ENCODE measurements around the gene DDX41. TPM values are rescaled to one million over a fixed set of nuclear protein-coding genes. Genes with fewer than 3 reads are reported as not detected.

Gene DDX41
- total RNA-seq, 1 experiment from 2014 or later = 135 TPM

- H3K27me3 Mint-ChIP-seq (ENCODE audit: insufficient read depth, unreplicated experiment) = no peaks in the 10 kb centered on the region
These were observed 21.3 kb downstream of the DDX41 start for GRCh38 chr5:177495243-177496060.

GRCh38 chr5:177494346-177495195 is 22.2 kb downstream of the DDX41 start:
- ChIA-PET POLR2A (interaction anchor here (0.5 to 3.9 kb wide), 7 partner anchors 15 to 193 kb away, joined by 3 to 15 read pairs (median 4); no protein-coding TSS in a partner anchor), CTCF (interaction anchor here (1.1 to 8.6 kb wide), 9 partner anchors 9 to 126 kb away, joined by 3 to 65 read pairs (median 12); no protein-coding TSS in a partner anchor)
- intact Hi-C loops (cut with micrococcal nuclease) = no loop called here
- Mint-ChIP-seq H3K4me3 (ENCODE audit: unreplicated experiment) (no peak overlapping the region), H3K27ac (ENCODE audit: low read depth, unreplicated experiment) (peak overlapping the region; percentile 70), H3K9me3 (ENCODE audit: unreplicated experiment) (no peaks in the 10 kb centered on the region), H3K36me3 (ENCODE audit: insufficient read depth, unreplicated experiment) (peaks cover 21% of the 10 kb centered on the region), H3K27me3 (ENCODE audit: insufficient read depth, unreplicated experiment) (no peaks in the 10 kb centered on the region), H3K4me1 (ENCODE audit: insufficient read depth, unreplicated experiment) (peaks cover 49% of the 10 kb centered on the region)
- TF ChIP-seq CTCF (IDR thresholded peaks at IDR 0.05; ENCODE audit: unreplicated experiment) = peak; percentile 22
- peak; percentile 82 for DNase-seq (ENCODE audit: unreplicated experiment)
- BruUV-seq (replicated peaks) = no TSS peak

More at GRCh38 chr5:177495243-177496060, 21.3 kb downstream of the DDX41 start:
- peaks cover 50% of the 10 kb centered on the region for H3K4me1 Mint-ChIP-seq (ENCODE audit: insufficient read depth, unreplicated experiment)
- no peak for TF ChIP-seq CTCF (IDR thresholded peaks at IDR 0.05; ENCODE audit: unreplicated experiment)
- intact Hi-C loops (cut with micrococcal nuclease) = loop anchor here (2.0 kb wide), 2 partner anchors 17 to 51 kb away; no protein-coding TSS in a partner anchor
- POLR2A ChIA-PET = interaction anchor here (0.5 to 3.9 kb wide), 13 partner anchors 16 to 194 kb away, joined by 3 to 24 read pairs (median 5); partner anchors contain the start of gene GRK6
- peak overlapping the region; percentile 70 for H3K27ac Mint-ChIP-seq (ENCODE audit: low read depth, unreplicated experiment)
- H3K36me3 Mint-ChIP-seq (ENCODE audit: insufficient read depth, unreplicated experiment) = peaks cover 12% of the 10 kb centered on the region
- no TSS peak for BruUV-seq (replicated peaks)
- DNase-seq (ENCODE audit: unreplicated experiment) = no peak
- no peaks in the 10 kb centered on the region for H3K9me3 Mint-ChIP-seq (ENCODE audit: unreplicated experiment)
- H3K4me3 Mint-ChIP-seq (ENCODE audit: unreplicated experiment) = peak overlapping the region; percentile 74
- CTCF ChIA-PET = interaction anchor here (0.9 to 8.6 kb wide), 11 partner anchors 10 to 126 kb away, joined by 3 to 65 read pairs (median 9); no protein-coding TSS in a partner anchor

GRCh38 chr5:177493795-177494345 is 22.9 kb downstream of the DDX41 start:
- DNase-seq (ENCODE audit: unreplicated experiment) = no peak
- POLR2A ChIA-PET = interaction anchor here (0.7 to 3.9 kb wide), 7 partner anchors 14 to 91 kb away, joined by 3 to 15 read pairs (median 4); no protein-coding TSS in a partner anchor
- peaks cover 23% of the 10 kb centered on the region for H3K36me3 Mint-ChIP-seq (ENCODE audit: insufficient read depth, unreplicated experiment)
- intact Hi-C loops (cut with micrococcal nuclease) = no loop called here
- no peak overlapping the region for H3K4me3 Mint-ChIP-seq (ENCODE audit: unreplicated experiment)
- CTCF ChIA-PET = interaction anchor here (0.6 to 4.6 kb wide), 6 partner anchors 9 to 104 kb away, joined by 3 to 25 read pairs (median 8); no protein-coding TSS in a partner anchor
- peak overlapping the region; percentile 70 for H3K27ac Mint-ChIP-seq (ENCODE audit: low read depth, unreplicated experiment)
- H3K4me1 Mint-ChIP-seq (ENCODE audit: insufficient read depth, unreplicated experiment) = peaks cover 48% of the 10 kb centered on the region
- no TSS peak for BruUV-seq (replicated peaks)
- H3K9me3 Mint-ChIP-seq (ENCODE audit: unreplicated experiment) = no peaks in the 10 kb centered on the region
- no peak for TF ChIP-seq CTCF (IDR thresholded peaks at IDR 0.05; ENCODE audit: unreplicated experiment)
- H3K27me3 Mint-ChIP-seq (ENCODE audit: insufficient read depth, unreplicated experiment) = no peaks in the 10 kb centered on the region
